Stomach (tissue), 4 donors: ENCODE measurements around the gene PHF19.

Source experiments
- EP300 ChIP-seq: sonication (generic); formaldehyde crosslinking; IDR thresholded peaks from one replicate; pipeline ENCODE4 v1.6.1; 2017; ENCODE audit warnings: antibody characterized with exemption
- POLR2A ChIP-seq, 4 donors: fragments of 450-650 bp; IDR thresholded peaks; one replicate each; pipeline ENCODE4 v1.6.1; 2016; ENCODE audit warnings: antibody characterized with exemption in 4 of 4, control low read depth in 2 of 4, mild to moderate bottlenecking in 1 of 4, moderate library complexity in 1 of 4
- TF ChIP-seq, protein P1 (sequence below), 7 experiments: fragments of 450-650 bp in 4 of 7; fragments of 200-600 bp in 3 of 7; sonication (generic) in 3 of 7; IDR thresholded peaks; one replicate each; pipeline ENCODE4 v1.5.1; 2016 to 2019; ENCODE audit warnings: antibody characterized with exemption in 7 of 7, control low read depth in 2 of 7, mild to moderate bottlenecking in 1 of 7

GRCh38 chr9:120851449-120851848 is 25.5 kb downstream of the PHF19 start:
- TF ChIP-seq, protein P1, sequence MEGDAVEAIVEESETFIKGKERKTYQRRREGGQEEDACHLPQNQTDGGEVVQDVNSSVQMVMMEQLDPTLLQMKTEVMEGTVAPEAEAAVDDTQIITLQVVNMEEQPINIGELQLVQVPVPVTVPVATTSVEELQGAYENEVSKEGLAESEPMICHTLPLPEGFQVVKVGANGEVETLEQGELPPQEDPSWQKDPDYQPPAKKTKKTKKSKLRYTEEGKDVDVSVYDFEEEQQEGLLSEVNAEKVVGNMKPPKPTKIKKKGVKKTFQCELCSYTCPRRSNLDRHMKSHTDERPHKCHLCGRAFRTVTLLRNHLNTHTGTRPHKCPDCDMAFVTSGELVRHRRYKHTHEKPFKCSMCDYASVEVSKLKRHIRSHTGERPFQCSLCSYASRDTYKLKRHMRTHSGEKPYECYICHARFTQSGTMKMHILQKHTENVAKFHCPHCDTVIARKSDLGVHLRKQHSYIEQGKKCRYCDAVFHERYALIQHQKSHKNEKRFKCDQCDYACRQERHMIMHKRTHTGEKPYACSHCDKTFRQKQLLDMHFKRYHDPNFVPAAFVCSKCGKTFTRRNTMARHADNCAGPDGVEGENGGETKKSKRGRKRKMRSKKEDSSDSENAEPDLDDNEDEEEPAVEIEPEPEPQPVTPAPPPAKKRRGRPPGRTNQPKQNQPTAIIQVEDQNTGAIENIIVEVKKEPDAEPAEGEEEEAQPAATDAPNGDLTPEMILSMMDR (IDR thresholded peaks at IDR 0.05): no peak
- no peak for TF ChIP-seq EP300
- no peak for TF ChIP-seq POLR2A (IDR thresholded peaks at IDR 0.05)
